AG04450 (cell line): ENCODE data around the gene LRRC3C. TPM values are rescaled to one million over a fixed set of nuclear protein-coding genes. Genes with fewer than 3 reads are reported as not detected.

ENCODE experiments used
- CTCF ChIA-PET: fragments of 300-600, 350-600 bp; formaldehyde crosslinking; extraction: SDS; loops from one replicate; lab custom pipeline; 2022; ENCODE audit warnings: antibody characterized with exemption, inconsistent platforms; lab: Charles Lee
- POLR2A ChIA-PET: fragments of 350-600 bp; formaldehyde crosslinking; extraction: SDS; loops from one replicate; lab custom pipeline; 2021; ENCODE audit warnings: antibody characterized with exemption, inconsistent platforms; lab: Yijun Ruan, JAX
- DNase-seq: peaks from one replicate; pipeline ENCODE4 v3.0.0-alpha.2; 2011; ENCODE audit warnings: low read depth, low spot score
- H3K27ac ChIP-seq: one replicate; pipeline ENCODE4 v1.5.1; 2012; ENCODE audit warnings: low read depth, low read length, control low read depth
- H3K27me3 ChIP-seq: one replicate; pipeline ENCODE4 v1.6.0; 2012; ENCODE audit warnings: low read length; ENCODE audit not compliant: control insufficient read depth, insufficient read depth
- H3K4me3 ChIP-seq: 2 replicates; pipeline ENCODE4 v1.5.1; 2011; ENCODE audit warnings: mild to moderate bottlenecking, low read depth, low read length, control low read depth
- H3K9me3 ChIP-seq: 2 replicates; pipeline ENCODE4 v1.5.1; 2012; ENCODE audit warnings: low read length; ENCODE audit not compliant: control insufficient read depth, insufficient read depth
- polyA plus RNA-seq: library from polyadenylated mRNA; depleted of rRNA; stranded (reverse); fragments of >200 nt; gene quantifications from 2 replicates; pipeline ENCODE4 v1.2.3, GENCODE V29; 2011
- TF ChIP-seq, protein P1 (sequence below): IDR thresholded peaks from 2 replicates; pipeline ENCODE4 v1.5.1; 2011; ENCODE audit warnings: low read depth, low read length, control low read depth, inconsistent platforms

The LRRC3C gene
- polyA plus RNA-seq, 1 experiment = not detected

DNA sequence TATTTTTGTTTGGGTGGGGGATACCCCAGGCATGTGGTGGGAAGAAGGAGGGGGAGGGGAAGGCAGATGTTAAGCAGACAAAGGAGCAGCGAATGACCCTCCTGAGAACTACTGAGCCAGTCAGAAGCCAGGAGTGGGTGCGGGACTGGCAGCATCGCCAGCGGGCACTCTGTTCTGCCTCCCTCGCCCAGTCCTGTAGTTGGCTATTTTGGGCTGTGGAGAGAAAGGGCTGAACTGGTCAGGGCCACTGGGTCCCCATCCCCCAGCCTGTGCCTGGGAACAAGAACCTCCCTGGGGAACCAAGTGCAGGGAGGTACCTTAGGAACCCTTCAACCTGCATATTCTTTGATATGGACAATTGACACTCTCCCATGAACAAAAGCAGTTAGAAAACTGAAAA lies 6.4 kb downstream of the LRRC3C start:
- ChIA-PET CTCF (no interaction called here), POLR2A (no interaction called here)
- TF ChIP-seq, protein P1, sequence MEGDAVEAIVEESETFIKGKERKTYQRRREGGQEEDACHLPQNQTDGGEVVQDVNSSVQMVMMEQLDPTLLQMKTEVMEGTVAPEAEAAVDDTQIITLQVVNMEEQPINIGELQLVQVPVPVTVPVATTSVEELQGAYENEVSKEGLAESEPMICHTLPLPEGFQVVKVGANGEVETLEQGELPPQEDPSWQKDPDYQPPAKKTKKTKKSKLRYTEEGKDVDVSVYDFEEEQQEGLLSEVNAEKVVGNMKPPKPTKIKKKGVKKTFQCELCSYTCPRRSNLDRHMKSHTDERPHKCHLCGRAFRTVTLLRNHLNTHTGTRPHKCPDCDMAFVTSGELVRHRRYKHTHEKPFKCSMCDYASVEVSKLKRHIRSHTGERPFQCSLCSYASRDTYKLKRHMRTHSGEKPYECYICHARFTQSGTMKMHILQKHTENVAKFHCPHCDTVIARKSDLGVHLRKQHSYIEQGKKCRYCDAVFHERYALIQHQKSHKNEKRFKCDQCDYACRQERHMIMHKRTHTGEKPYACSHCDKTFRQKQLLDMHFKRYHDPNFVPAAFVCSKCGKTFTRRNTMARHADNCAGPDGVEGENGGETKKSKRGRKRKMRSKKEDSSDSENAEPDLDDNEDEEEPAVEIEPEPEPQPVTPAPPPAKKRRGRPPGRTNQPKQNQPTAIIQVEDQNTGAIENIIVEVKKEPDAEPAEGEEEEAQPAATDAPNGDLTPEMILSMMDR = no peak
- Histone ChIP-seq H3K27ac (no peak overlapping the region), H3K9me3 (no peaks in the 10 kb centered on the region), H3K4me3 (no peak overlapping the region), H3K27me3 (no peaks in the 10 kb centered on the region)
- DNase-seq = no peak

- ChIA-PET CTCF (no interaction called here), POLR2A (no interaction called here)
- DNase-seq = no peak
Observed at GRCh38 chr17:39934324-39934723, 6.8 kb downstream of the LRRC3C start.

DNA sequence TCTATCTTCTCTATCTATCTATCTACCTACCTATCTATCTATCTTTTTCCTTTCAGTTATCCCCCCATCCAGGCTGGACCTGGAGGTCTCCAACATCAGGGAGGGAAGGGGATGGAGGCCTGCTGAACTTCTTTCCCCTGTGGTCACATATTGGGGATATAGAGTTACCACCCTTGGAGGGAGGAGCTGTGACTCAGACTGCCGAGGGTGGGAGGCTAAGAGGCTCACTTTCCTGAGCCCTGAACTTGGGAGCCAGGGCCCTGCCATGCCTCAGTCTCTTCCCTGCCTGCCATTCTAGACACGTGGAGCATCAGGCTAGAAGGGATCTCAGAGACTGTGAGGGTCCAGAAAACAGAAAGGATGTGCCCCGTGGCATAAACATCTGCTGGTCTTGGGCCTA lies 8.4 kb downstream of the LRRC3C start:
- Histone ChIP-seq H3K27me3 (no peaks in the 10 kb centered on the region), H3K4me3 (no peak overlapping the region), H3K27ac (no peak overlapping the region), H3K9me3 (no peaks in the 10 kb centered on the region)
- POLR2A ChIA-PET = no interaction called here
- TF ChIP-seq, protein P1 = no peak
- DNase-seq = no peak
- CTCF ChIA-PET = interaction anchor here (0.9 kb wide), 1 partner anchor 22 kb away, joined by 5 read pairs; no protein-coding TSS in a partner anchor

More at GRCh38 chr17:39934324-39934723, 6.8 kb downstream of the LRRC3C start:
- Histone ChIP-seq H3K9me3 (no peaks in the 10 kb centered on the region), H3K4me3 (no peak overlapping the region), H3K27ac (no peak overlapping the region), H3K27me3 (no peaks in the 10 kb centered on the region)
- TF ChIP-seq, protein P1 = no peak

DNA sequence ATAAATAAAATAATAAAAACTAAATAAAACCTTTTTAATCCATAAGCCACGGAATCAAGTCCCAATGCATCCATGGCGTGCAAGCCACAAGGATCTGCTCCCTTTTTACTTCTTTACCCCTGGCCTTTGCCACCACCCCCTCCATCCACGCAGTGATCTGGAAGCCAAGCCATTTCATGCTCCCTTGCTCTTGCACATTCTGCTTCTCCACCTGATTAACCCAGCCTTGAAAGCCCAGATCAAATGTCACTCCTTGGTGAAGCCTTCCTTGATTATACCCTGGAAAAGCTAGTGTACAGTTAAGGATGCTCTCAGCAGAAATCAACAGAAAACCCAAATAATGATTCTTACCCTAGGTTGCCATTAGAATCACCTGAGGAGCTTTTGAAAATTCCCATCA lies 9.9 kb downstream of the LRRC3C start:
- CTCF ChIA-PET = no interaction called here
- TF ChIP-seq, protein P1 = no peak
- Histone ChIP-seq H3K4me3 (no peak overlapping the region), H3K27ac (no peak overlapping the region), H3K9me3 (no peaks in the 10 kb centered on the region), H3K27me3 (no peaks in the 10 kb centered on the region)
- DNase-seq = no peak
- POLR2A ChIA-PET = no interaction called here

DNA sequence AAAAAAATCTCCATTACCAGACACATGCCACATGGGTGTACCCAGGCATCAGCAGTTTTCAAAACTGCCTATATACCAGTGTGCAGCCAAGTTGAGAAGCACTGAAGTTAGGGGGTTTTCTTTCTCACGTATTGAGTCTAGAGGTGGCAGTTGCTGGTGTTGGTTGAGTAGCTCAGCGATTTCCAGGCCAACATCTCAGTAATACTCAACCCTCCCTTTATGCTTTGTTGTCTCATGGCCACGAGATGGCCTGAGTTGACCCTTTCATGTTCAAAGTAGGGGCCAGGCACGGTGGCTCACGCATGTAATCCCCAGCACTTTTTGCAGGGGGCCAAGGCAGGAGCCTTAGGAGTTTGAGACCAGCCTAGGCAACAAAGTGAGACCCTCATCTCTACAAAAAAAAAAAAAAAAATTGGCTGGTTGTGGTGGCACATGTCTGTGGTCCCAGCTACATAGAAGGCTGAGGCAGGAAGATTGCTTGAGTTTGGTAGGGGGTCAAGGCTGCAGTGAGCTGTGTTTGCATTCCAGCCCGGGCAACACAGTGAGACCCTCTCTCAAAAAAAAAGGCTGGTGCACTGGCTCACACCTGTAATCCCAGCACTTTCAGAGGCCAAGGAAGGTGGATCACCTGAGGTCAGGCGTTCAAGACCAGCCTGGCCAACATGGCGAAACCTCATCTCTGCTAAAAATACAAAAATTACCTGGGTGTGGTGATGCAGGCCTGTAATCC lies 10.8 kb downstream of the LRRC3C start:
- no peak for DNase-seq
- H3K9me3 ChIP-seq = no peaks in the 10 kb centered on the region
- H3K27me3 ChIP-seq = no peaks in the 10 kb centered on the region
- POLR2A ChIA-PET = interaction anchor here (0.6 kb wide), 1 partner anchor 40 kb away, joined by 5 read pairs; no protein-coding TSS in a partner anchor
- TF ChIP-seq, protein P1 = no peak
- CTCF ChIA-PET = interaction anchor here (0.7 to 0.8 kb wide), 3 partner anchors 22 to 294 kb away, joined by 3 read pairs; no protein-coding TSS in a partner anchor
- H3K4me3 ChIP-seq = no peak overlapping the region
- H3K27ac ChIP-seq = no peak overlapping the region
